ENCODE data around the gene FBXW7. TPM values are rescaled to one million over a fixed set of nuclear protein-coding genes. Genes with fewer than 3 reads are reported as not detected.

Gene FBXW7
- total RNA-seq, 1 donor from 2014 or later: 85.0 TPM

GRCh38 chr4:152281822-152282221 is 254.1 kb downstream of the FBXW7 start:
- ATAC-seq (no peak), DNase-seq (ENCODE audit: low spot score) (no peak)
- intact Hi-C loops (cut with DNase I): no loop called here

GRCh38 chr4:152281211-152281610 is 254.7 kb downstream of the FBXW7 start:
- no peak for DNase-seq (ENCODE audit: low spot score)
- intact Hi-C loops (cut with DNase I): no loop called here
- no peak for ATAC-seq

GRCh38 chr4:152279234-152279566 is 256.7 kb downstream of the FBXW7 start:
- DNase-seq (ENCODE audit: low spot score) (no peak), ATAC-seq (no peak)
- intact Hi-C loops (cut with DNase I): no loop called here

GRCh38 chr4:152278505-152279233 is 257.2 kb downstream of the FBXW7 start:
- DNase-seq (ENCODE audit: low spot score): no peak

GRCh38 chr4:152278172-152278504 is 257.8 kb downstream of the FBXW7 start:
- intact Hi-C loops (cut with DNase I): no loop called here
- no peak for ATAC-seq
- DNase-seq (ENCODE audit: low spot score): no peak

More at GRCh38 chr4:152278505-152279233, 257.2 kb downstream of the FBXW7 start:
- intact Hi-C loops (cut with DNase I): no loop called here
- ATAC-seq: no peak

- no peak for ATAC-seq
- DNase-seq (ENCODE audit: low spot score): no peak
- intact Hi-C loops (cut with DNase I): no loop called here
Observed at GRCh38 chr4:152277333-152277732, 258.6 kb downstream of the FBXW7 start.

GRCh38 chr4:152273343-152273742 is 262.5 kb downstream of the FBXW7 start:
- intact Hi-C loops (cut with DNase I): no loop called here
- DNase-seq (ENCODE audit: low spot score): no peak
- ATAC-seq: no peak

Small RNAs within 50 kb of the gene (microRNA-seq; reads per million reads assigned to microRNA genes)
- gene MIR3140: not detected

Other genes with a start within 250 kb of the FBXW7 start
- 3.7 TPM for gene TMEM154, start 143.9 kb upstream of the FBXW7 start, total RNA-seq
- 1.6 TPM for gene TIGD4, start 243.6 kb upstream of the FBXW7 start, total RNA-seq
- 47.5 TPM for gene ARFIP1, start 243.9 kb upstream of the FBXW7 start, total RNA-seq